Measurements from ENCODE around the gene TAAR9. TPM values are rescaled to one million over a fixed set of nuclear protein-coding genes. Genes with fewer than 3 reads are reported as not detected.

The TAAR9 gene
- total and polyA plus RNA-seq, 2 experiments from 2014 or later = not detected

GRCh38 chr6:132537145-132537544, 932 bp upstream of the TAAR9 start:
- no peak overlapping the region for H3K27ac ChIP-seq
- no peaks in the 10 kb centered on the region for H3K36me3 ChIP-seq (ENCODE audit: low read depth)
- no peak overlapping the region for H3K4me2 ChIP-seq (ENCODE audit: unreplicated experiment)
- no peak for TF ChIP-seq EZH2 (IDR thresholded peaks at IDR 0.05; ENCODE audit: insufficient read depth, poor library complexity, severe bottlenecking)
- no peak for TF ChIP-seq EZH2phosphoT487 (IDR thresholded peaks at IDR 0.05; ENCODE audit: insufficient read depth, low read depth)
- no peaks in the 10 kb centered on the region for H4K20me1 ChIP-seq (ENCODE audit: insufficient read depth)
- peaks cover 49% of the 10 kb centered on the region for H3K27me3 ChIP-seq (replicated peaks; ENCODE audit: insufficient read depth)
- H3K79me2 ChIP-seq (ENCODE audit: insufficient read depth) = no peaks in the 10 kb centered on the region
- H2AFZ ChIP-seq = no peak overlapping the region
- no peaks in the 10 kb centered on the region for H3F3A ChIP-seq (ENCODE audit: insufficient read depth)
- H3K9me2 ChIP-seq (ENCODE audit: insufficient read depth) = no peaks in the 10 kb centered on the region
- 73 to 85% methylated on average over 3 of the region's 3 CpGs for WGBS, 2 experiments (ENCODE audit: low coverage in 1 of 2, low lambda C conversion rate in 2 of 2, missing lambda C conversion rate in 2 of 2)
- DNase-seq = no peak
- H3K9me3 ChIP-seq (ENCODE audit: low read depth) = no peaks in the 10 kb centered on the region
- no peak overlapping the region for H3K4me3 ChIP-seq
- no peaks in the 10 kb centered on the region for H3K4me1 ChIP-seq (ENCODE audit: insufficient read depth)
- H3K9ac ChIP-seq = no peak overlapping the region
- in situ Hi-C loops (cut with MboI) = loop anchor here (25.0 kb wide), 1 partner anchor 250 kb away; the partner anchor contains the start of gene SLC18B1

- DNase-seq = no peak
- no peaks in the 10 kb centered on the region for H3K36me3 ChIP-seq (ENCODE audit: low read depth)
- in situ Hi-C loops (cut with MboI) = loop anchor here (25.0 kb wide), 1 partner anchor 242 kb away; the partner anchor contains the start of gene SLC18B1
Observed at GRCh38 chr6:132544826-132545225, 6.7 kb downstream of the TAAR9 start.

GRCh38 chr6:132548746-132549463, 10.8 kb downstream of the TAAR9 start:
- in situ Hi-C loops (cut with MboI) = loop anchor here (25.0 kb wide), 1 partner anchor 238 kb away; the partner anchor contains the start of gene SLC18B1
- TF ChIP-seq EZH2phosphoT487 (IDR thresholded peaks at IDR 0.05; ENCODE audit: insufficient read depth, low read depth) (no peak), EZH2 (IDR thresholded peaks at IDR 0.05; ENCODE audit: insufficient read depth, poor library complexity, severe bottlenecking) (no peak)

More at GRCh38 chr6:132544826-132545225, 6.7 kb downstream of the TAAR9 start:
- Histone ChIP-seq H4K20me1 (ENCODE audit: insufficient read depth) (no peaks in the 10 kb centered on the region), H3K27me3 (replicated peaks; ENCODE audit: insufficient read depth) (peaks cover 54% of the 10 kb centered on the region), H3K9me3 (ENCODE audit: low read depth) (no peaks in the 10 kb centered on the region), H3K4me3 (no peak overlapping the region), H3K79me2 (ENCODE audit: insufficient read depth) (no peaks in the 10 kb centered on the region), H3F3A (ENCODE audit: insufficient read depth) (no peaks in the 10 kb centered on the region), H3K9me2 (ENCODE audit: insufficient read depth) (no peaks in the 10 kb centered on the region), H3K9ac (no peak overlapping the region), H2AFZ (no peak overlapping the region), H3K4me2 (ENCODE audit: unreplicated experiment) (no peak overlapping the region), H3K27ac (no peak overlapping the region), H3K4me1 (ENCODE audit: insufficient read depth) (no peaks in the 10 kb centered on the region)
- TF ChIP-seq EZH2 (IDR thresholded peaks at IDR 0.05; ENCODE audit: insufficient read depth, poor library complexity, severe bottlenecking) (no peak), EZH2phosphoT487 (IDR thresholded peaks at IDR 0.05; ENCODE audit: insufficient read depth, low read depth) (no peak)

GRCh38 chr6:132551214-132551613, 13.1 kb downstream of the TAAR9 start:
- in situ Hi-C loops (cut with MboI) = no loop called here
- Histone ChIP-seq H3K4me1 (ENCODE audit: insufficient read depth) (no peaks in the 10 kb centered on the region), H2AFZ (no peak overlapping the region), H4K20me1 (ENCODE audit: insufficient read depth) (no peaks in the 10 kb centered on the region), H3K9me3 (ENCODE audit: low read depth) (no peaks in the 10 kb centered on the region), H3K9me2 (ENCODE audit: insufficient read depth) (no peaks in the 10 kb centered on the region), H3K27me3 (replicated peaks; ENCODE audit: insufficient read depth) (peaks cover 55% of the 10 kb centered on the region), H3K79me2 (ENCODE audit: insufficient read depth) (no peaks in the 10 kb centered on the region), H3K27ac (no peak overlapping the region), H3F3A (ENCODE audit: insufficient read depth) (no peaks in the 10 kb centered on the region), H3K36me3 (ENCODE audit: low read depth) (no peaks in the 10 kb centered on the region), H3K9ac (no peak overlapping the region), H3K4me3 (no peak overlapping the region), H3K4me2 (ENCODE audit: unreplicated experiment) (no peak overlapping the region)
- WGBS, 2 experiments (ENCODE audit: low coverage in 1 of 2, low lambda C conversion rate in 2 of 2, missing lambda C conversion rate in 2 of 2) = 41 to 45% methylated on average over 4 of the region's 4 CpGs
- TF ChIP-seq EZH2 (IDR thresholded peaks at IDR 0.05; ENCODE audit: insufficient read depth, poor library complexity, severe bottlenecking) (no peak), EZH2phosphoT487 (IDR thresholded peaks at IDR 0.05; ENCODE audit: insufficient read depth, low read depth) (no peak)
- no peak for DNase-seq

More at GRCh38 chr6:132548746-132549463, 10.8 kb downstream of the TAAR9 start:
- Histone ChIP-seq H4K20me1 (ENCODE audit: insufficient read depth) (no peaks in the 10 kb centered on the region), H3K4me1 (ENCODE audit: insufficient read depth) (no peaks in the 10 kb centered on the region), H3K4me3 (no peak overlapping the region), H3K36me3 (ENCODE audit: low read depth) (no peaks in the 10 kb centered on the region), H3K79me2 (ENCODE audit: insufficient read depth) (no peaks in the 10 kb centered on the region), H3K9ac (no peak overlapping the region), H3K9me2 (ENCODE audit: insufficient read depth) (no peaks in the 10 kb centered on the region), H3F3A (ENCODE audit: insufficient read depth) (no peaks in the 10 kb centered on the region), H3K27ac (no peak overlapping the region), H3K4me2 (ENCODE audit: unreplicated experiment) (no peak overlapping the region), H2AFZ (no peak overlapping the region), H3K27me3 (replicated peaks; ENCODE audit: insufficient read depth) (peaks cover 50% of the 10 kb centered on the region), H3K9me3 (ENCODE audit: low read depth) (no peaks in the 10 kb centered on the region)
- no peak for DNase-seq
- WGBS, 2 experiments (ENCODE audit: low coverage in 1 of 2, low lambda C conversion rate in 2 of 2, missing lambda C conversion rate in 2 of 2) = 77 to 80% methylated on average over 4 of the region's 4 CpGs
